ENCODE results near the gene IDS.

IDS gene

GRCh38 chrX:149456476-149457245, 48.4 kb downstream of the IDS start:
- no peak for DNase-seq (ENCODE audit: low read depth)

GRCh38 chrX:149455934-149456333, 49.2 kb downstream of the IDS start:
- no peak for DNase-seq (ENCODE audit: low read depth)

GRCh38 chrX:149453906-149454822, 50.9 kb downstream of the IDS start:
- DNase-seq (ENCODE audit: low read depth), result no peak

- no peak for DNase-seq (ENCODE audit: low read depth)
These were observed 52.1 kb downstream of the IDS start for GRCh38 chrX:149453030-149453429.

DNA sequence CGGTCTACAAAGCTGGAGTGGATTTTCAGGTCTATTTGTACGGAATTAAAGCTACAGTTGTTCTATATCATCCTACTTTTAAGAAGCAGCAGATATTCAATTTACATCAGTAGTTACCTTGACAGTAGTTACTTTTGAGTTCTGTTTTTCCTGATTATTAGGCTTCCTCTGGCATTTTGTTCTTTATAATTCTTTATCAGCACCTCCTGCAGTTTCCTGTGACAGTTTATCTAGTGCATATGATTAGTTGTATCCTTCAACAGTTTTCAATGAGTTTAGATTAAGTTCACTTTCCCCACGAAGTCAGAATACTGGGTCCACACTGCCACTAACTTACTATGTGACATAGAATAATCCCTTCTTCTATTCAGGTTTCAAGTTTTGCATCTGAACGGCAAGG, 71.7 kb downstream of the IDS start:
- DNase-seq (ENCODE audit: low read depth), result no peak

GRCh38 chrX:149433051-149433450, 72.1 kb downstream of the IDS start:
- DNase-seq (ENCODE audit: low read depth), result no peak

Data from activated gamma-delta T cell treated with anti-CD3 and anti-CD28 coated beads, Interleukin-2, amount 50 U/mL, for 16 hours (primary cell).